SK-N-MC (cell line): Measurements from ENCODE around the gene HEPACAM.

Experiments used
- DNase-seq: peaks from one replicate; pipeline ENCODE4 v3.0.0-alpha.2; 2011; ENCODE audit warnings: low read depth, low spot score
- H3K27ac ChIP-seq: fragments of 200-600 bp; sonication (generic); 2 replicates; pipeline ENCODE4 v1.5.1; 2016; ENCODE audit warnings: mixed run types
- H3K36me3 ChIP-seq: fragments of 200-600 bp; sonication (generic); 2 replicates; pipeline ENCODE4 v1.6.1; 2017; ENCODE audit warnings: antibody characterized with exemption, low read length, mixed read lengths; ENCODE audit not compliant: insufficient read depth
- H3K4me3 ChIP-seq: fragments of 200-600 bp; sonication (generic); 2 replicates; pipeline ENCODE4 v1.5.1; 2016
- H3K9ac ChIP-seq: fragments of 200-600 bp; sonication (generic); 2 replicates; pipeline ENCODE4 v1.8.0; 2017; ENCODE audit warnings: mixed run types, mixed read lengths; ENCODE audit not compliant: insufficient read length
- H3K9me3 ChIP-seq: fragments of 200-600 bp; sonication (generic); 2 replicates; pipeline ENCODE4 v1.6.1; 2017; ENCODE audit warnings: low read depth, mild to moderate bottlenecking, antibody characterized with exemption, low read length, moderate library complexity, mixed read lengths
- EZH2 ChIP-seq: fragments of 200-600 bp; sonication (generic); IDR thresholded peaks from one replicate; pipeline ENCODE4 v1.6.1; 2017; ENCODE audit warnings: antibody characterized with exemption
- FOXP2 ChIP-seq: optimal IDR thresholded peaks from 2 replicates; pipeline ENCODE3; 2011; ENCODE audit warnings: mild to moderate bottlenecking, moderate library complexity; ENCODE audit not compliant: insufficient read depth; ENCODE audit errors: extremely low read length, control extremely low read depth
- POLR2AphosphoS5 ChIP-seq: IDR thresholded peaks from 2 replicates; pipeline ENCODE4 v1.6.1; 2012; ENCODE audit warnings: mild to moderate bottlenecking, low read depth, low read length, borderline replicate concordance

Gene HEPACAM

DNA sequence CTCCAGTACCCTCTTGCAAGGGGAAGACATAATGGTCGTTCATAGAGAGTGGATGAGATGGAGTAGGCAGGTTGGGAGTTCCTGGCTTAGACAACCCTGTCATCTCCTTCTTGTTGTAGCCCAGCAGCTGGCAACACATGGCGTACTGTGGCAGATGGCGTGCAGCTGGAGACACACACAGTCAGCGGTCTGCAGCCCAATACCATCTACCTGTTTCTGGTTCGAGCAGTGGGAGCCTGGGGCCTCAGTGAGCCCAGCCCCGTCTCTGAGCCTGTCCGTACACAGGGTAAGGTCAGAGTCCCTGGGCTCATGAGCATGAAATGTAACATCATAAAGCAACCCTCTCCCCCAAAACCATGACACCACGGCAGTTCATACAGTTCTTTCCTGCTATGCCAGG is 61.9 kb downstream of the HEPACAM start:
- Histone ChIP-seq H3K9ac (no peak overlapping the region), H3K4me3 (no peak overlapping the region), H3K27ac (no peak overlapping the region), H3K9me3 (no peaks in the 10 kb centered on the region), H3K36me3 (no peaks in the 10 kb centered on the region)
- DNase-seq: no peak
- TF ChIP-seq POLR2AphosphoS5 (no peak), FOXP2 (no peak), EZH2 (no peak)

DNA sequence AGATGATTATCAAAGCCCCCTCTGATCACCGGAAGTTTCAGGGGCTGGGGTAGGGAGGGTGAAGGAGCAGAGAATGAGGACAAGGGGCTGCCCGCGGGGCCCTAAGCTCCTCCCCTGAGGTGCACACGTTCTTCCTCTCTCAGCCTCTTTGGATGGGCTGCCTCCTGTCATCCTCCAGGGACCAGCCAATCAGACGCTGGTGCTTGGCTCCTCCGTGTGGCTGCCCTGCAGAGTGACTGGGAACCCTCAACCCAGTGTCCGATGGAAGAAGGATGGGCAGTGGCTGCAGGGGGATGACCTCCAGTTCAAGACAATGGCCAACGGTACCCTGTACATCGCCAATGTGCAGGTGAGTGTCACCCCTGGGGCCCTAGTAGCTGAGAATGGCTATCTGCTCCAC is 63.1 kb downstream of the HEPACAM start:
- no peak overlapping the region for H3K27ac ChIP-seq
- H3K4me3 ChIP-seq: no peak overlapping the region
- TF ChIP-seq FOXP2 (no peak), EZH2 (no peak), POLR2AphosphoS5 (no peak)
- H3K9me3 ChIP-seq: no peaks in the 10 kb centered on the region
- H3K9ac ChIP-seq: no peak overlapping the region
- no peaks in the 10 kb centered on the region for H3K36me3 ChIP-seq
- no peak for DNase-seq

DNA sequence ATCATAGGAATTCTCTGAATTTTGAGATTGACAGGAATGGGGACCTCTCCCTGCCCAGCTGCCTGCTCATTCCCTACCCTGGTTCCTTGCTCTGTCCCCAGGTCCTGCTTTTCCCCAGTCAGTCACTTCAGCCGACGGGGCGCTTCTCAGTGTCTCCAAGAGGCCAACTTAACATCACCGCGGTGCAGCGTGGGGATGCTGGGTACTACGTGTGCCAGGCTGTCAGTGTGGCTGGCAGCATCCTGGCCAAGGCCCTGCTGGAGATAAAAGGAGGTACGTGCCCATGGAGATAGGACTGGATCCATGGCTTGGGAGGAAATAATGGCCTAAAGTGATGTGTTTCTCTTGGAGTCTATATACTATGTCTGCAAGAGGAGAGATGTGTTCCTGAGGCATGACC is 63.6 kb downstream of the HEPACAM start:
- no peak for TF ChIP-seq FOXP2
- no peak for TF ChIP-seq EZH2
- no peak for TF ChIP-seq POLR2AphosphoS5
- Histone ChIP-seq H3K9me3 (no peaks in the 10 kb centered on the region), H3K27ac (no peak overlapping the region), H3K9ac (no peak overlapping the region), H3K4me3 (no peak overlapping the region), H3K36me3 (no peaks in the 10 kb centered on the region)
- no peak for DNase-seq

DNA sequence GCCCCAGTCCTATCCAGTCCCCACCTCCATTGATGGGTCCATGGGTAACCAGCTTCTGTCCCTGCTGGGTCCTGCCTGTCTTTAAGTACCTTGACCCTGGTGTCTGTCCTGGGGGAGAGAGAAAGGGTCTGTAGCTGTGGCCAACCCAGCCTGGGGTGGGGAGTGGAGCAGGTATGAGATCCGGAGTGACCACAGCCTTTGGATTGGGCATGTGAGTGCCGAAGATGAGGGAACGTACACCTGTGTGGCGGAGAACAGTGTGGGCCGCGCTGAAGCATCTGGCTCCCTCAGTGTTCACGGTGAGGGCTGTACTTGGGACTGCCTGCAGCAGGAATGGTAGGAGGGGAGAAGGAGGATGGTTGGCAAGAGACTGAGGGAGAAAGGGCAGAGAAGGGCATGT is 65.4 kb downstream of the HEPACAM start:
- Histone ChIP-seq H3K9me3 (no peaks in the 10 kb centered on the region), H3K9ac (no peak overlapping the region), H3K36me3 (no peaks in the 10 kb centered on the region), H3K4me3 (no peak overlapping the region), H3K27ac (no peak overlapping the region)
- no peak for DNase-seq
- no peak for TF ChIP-seq POLR2AphosphoS5
- no peak for TF ChIP-seq FOXP2
- no peak for TF ChIP-seq EZH2

DNA sequence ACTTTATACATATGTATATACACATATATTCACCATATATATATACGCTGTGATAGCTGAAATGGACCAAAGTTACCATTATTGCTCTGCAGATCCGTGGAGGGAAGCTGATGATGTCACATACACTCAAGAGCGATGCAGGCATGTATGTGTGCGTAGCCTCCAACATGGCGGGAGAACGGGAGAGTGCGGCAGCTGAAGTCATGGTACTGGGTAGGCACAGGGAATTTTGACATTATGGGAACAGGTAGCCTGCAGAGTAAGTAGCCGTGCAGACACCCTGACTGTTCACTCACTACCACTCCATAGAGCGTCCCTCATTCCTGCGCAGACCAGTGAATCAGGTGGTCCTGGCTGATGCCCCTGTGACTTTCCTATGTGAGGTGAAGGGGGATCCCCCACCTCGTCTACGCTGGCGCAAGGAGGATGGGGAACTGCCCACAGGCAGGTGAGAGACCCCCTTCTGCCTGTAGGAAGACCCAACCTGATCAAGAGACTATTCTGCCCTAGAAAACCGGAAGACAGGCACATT is 65.9 kb downstream of the HEPACAM start:
- no peak for DNase-seq
- TF ChIP-seq FOXP2 (no peak), EZH2 (no peak), POLR2AphosphoS5 (no peak)
- Histone ChIP-seq H3K27ac (no peak overlapping the region), H3K9me3 (no peaks in the 10 kb centered on the region), H3K9ac (no peak overlapping the region), H3K4me3 (no peak overlapping the region), H3K36me3 (no peaks in the 10 kb centered on the region)

DNA sequence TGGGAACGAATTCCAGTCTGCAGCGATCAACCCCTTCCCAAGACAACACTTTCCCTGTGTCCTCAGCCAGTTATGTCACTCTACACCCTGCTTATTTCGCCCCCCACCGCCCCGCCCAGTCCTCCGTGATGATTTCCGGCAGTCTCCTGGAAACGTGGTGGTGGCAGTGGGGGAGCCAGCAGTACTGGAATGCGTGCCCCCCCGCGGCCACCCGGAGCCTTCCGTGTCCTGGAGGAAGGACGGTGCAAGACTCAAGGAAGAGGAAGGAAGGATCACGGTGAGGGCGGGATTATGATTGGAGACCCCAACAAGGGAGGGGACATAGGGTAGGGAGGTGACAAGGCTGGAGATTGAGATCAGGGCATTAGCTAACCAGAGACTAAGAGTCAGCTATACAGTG is 66.5 kb downstream of the HEPACAM start:
- no peaks in the 10 kb centered on the region for H3K36me3 ChIP-seq
- TF ChIP-seq POLR2AphosphoS5 (no peak), FOXP2 (no peak), EZH2 (no peak)
- H3K9me3 ChIP-seq: no peaks in the 10 kb centered on the region
- no peak overlapping the region for H3K4me3 ChIP-seq
- H3K27ac ChIP-seq: no peak overlapping the region
- H3K9ac ChIP-seq: no peak overlapping the region
- DNase-seq: no peak
